ENCODE data around the gene KLHL14. TPM values are rescaled to one million over a fixed set of nuclear protein-coding genes. Genes with fewer than 3 reads are reported as not detected.

The KLHL14 gene
- total RNA-seq, 2 donors from 2014 or later, result not detected

- intact Hi-C loops (cut with DNase I), result no loop called here
- Histone ChIP-seq H3K4me3 (peak overlapping the region in 1 of 2 donors; percentile 13), H3K36me3 (replicated peaks in 1 of 2; ENCODE audit: insufficient read depth in 1 of 2, low read depth in 2 of 2) (no peaks in the 10 kb centered on the region), H3K9me3 (no peaks in the 10 kb centered on the region), H3K27me3 (peaks cover 0 to 18% of the 10 kb centered on the region in 2 donors), H3K4me1 (peaks cover 27% of the 10 kb centered on the region), H3K27ac (no peak overlapping the region)
- peak; percentile 2 to 21 (median 18) for DNase-seq
- TF ChIP-seq CTCF (IDR thresholded peaks at IDR 0.05) (no peak), POLR2A (IDR thresholded peaks at IDR 0.05) (no peak)
- peak; percentile 65 for ATAC-seq
- WGBS, 2 donors, result 1% methylated on average over 37 of the region's 37 CpGs; no CpG with 5 or more reads in 1 of the 2 donors
Observed at GRCh38 chr18:32771169-32771751, 1.6 kb downstream of the KLHL14 start.

GRCh38 chr18:32770666-32771168, 2.1 kb downstream of the KLHL14 start:
- Histone ChIP-seq H3K27me3 (peaks cover 0 to 18% of the 10 kb centered on the region in 2 donors), H3K27ac (no peak overlapping the region), H3K4me3 (no peak overlapping the region), H3K36me3 (replicated peaks in 1 of 2; ENCODE audit: insufficient read depth in 1 of 2, low read depth in 2 of 2) (no peaks in the 10 kb centered on the region), H3K4me1 (peaks cover 27% of the 10 kb centered on the region), H3K9me3 (no peaks in the 10 kb centered on the region)
- peak in 2 of 4 donors; percentile 11 to 12 for DNase-seq
- no peak for ATAC-seq
- 2 to 3% methylated on average over 15 to 34 of the region's 34 CpGs for WGBS, 2 donors
- no peak for TF ChIP-seq POLR2A (IDR thresholded peaks at IDR 0.05)
- no peak for TF ChIP-seq CTCF (IDR thresholded peaks at IDR 0.05)
- intact Hi-C loops (cut with DNase I), result no loop called here

DNA sequence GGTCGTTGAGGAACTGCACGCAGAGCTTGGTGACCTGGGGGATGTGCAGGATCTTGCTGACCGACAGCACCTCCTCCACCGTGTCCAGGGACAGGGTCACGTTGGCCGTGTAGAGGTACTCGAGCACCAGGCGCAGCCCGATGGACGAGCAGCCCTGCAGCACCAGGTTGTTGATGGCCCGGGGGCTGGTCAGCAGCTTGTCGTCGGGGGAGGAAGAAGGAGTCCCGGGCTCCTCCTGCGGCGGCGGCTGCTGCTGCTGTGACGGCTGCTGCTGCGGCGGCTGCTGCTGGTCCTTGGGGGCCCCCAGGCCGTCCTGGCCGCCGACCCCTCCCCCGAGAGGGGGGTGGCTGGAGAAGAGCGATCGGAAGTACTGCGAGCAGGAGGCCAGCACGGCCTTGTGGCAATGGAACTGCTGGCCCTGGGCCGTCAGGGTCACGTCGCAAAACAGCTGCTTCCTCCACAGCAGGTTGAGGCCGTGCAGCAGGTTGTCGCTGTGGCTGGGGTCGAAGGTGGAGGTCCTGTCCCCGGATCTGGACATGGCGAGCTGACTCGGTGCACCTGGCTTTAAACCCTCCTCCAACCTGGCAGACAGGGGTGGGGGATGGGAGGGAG, 2.7 kb downstream of the KLHL14 start:
- H3K27ac ChIP-seq, result no peak overlapping the region
- TF ChIP-seq CTCF (IDR thresholded peaks at IDR 0.05), result no peak
- no peak for TF ChIP-seq POLR2A (IDR thresholded peaks at IDR 0.05)
- intact Hi-C loops (cut with DNase I), result no loop called here
- DNase-seq (peak in 3 of 4 donors; percentile 3 to 15 (median 12)), ATAC-seq (no peak)
- peaks cover 27% of the 10 kb centered on the region for H3K4me1 ChIP-seq
- H3K9me3 ChIP-seq, result no peaks in the 10 kb centered on the region
- peaks cover 0 to 18% of the 10 kb centered on the region in 2 donors for H3K27me3 ChIP-seq
- H3K4me3 ChIP-seq, result no peak overlapping the region
- WGBS, 2 donors, result 3 to 4% methylated on average over 5 to 37 of the region's 37 CpGs
- no peaks in the 10 kb centered on the region for H3K36me3 ChIP-seq (replicated peaks in 1 of 2; ENCODE audit: insufficient read depth in 1 of 2, low read depth in 2 of 2)

- ATAC-seq, result no peak
- intact Hi-C loops (cut with DNase I), result no loop called here
- H3K9me3 ChIP-seq, result no peaks in the 10 kb centered on the region
- H3K27me3 ChIP-seq, result peaks cover 0 to 18% of the 10 kb centered on the region in 2 donors
- H3K36me3 ChIP-seq (replicated peaks in 1 of 2; ENCODE audit: insufficient read depth in 1 of 2, low read depth in 2 of 2), result no peaks in the 10 kb centered on the region
- TF ChIP-seq POLR2A (IDR thresholded peaks at IDR 0.05), result no peak
- no peak for TF ChIP-seq CTCF (IDR thresholded peaks at IDR 0.05)
- whole genome bisulfite sequencing, 2 donors, result 5 to 16% methylated on average over 9 to 29 of the region's 31 CpGs
- H3K4me3 ChIP-seq, result no peak overlapping the region
- no peak overlapping the region for H3K27ac ChIP-seq
- DNase-seq, result peak in 3 of 4 donors; percentile 13 to 15 (median 15)
- H3K4me1 ChIP-seq, result peaks cover 27% of the 10 kb centered on the region
Observed at GRCh38 chr18:32769586-32770053, 3.2 kb downstream of the KLHL14 start.

Data from body of pancreas (tissue), 4 donors.